GM12873 (cell line): Measurements from ENCODE around the gene ZRANB2.

Experiments used
- TF ChIP-seq, protein P1 (sequence below): IDR thresholded peaks from 2 replicates; pipeline ENCODE4 v1.5.1; 2012; ENCODE audit warnings: low read depth, mild to moderate bottlenecking, moderate library complexity, low read length, control low read depth; ENCODE audit not compliant: insufficient read depth; ENCODE audit errors: missing control alignments

ZRANB2 gene

DNA sequence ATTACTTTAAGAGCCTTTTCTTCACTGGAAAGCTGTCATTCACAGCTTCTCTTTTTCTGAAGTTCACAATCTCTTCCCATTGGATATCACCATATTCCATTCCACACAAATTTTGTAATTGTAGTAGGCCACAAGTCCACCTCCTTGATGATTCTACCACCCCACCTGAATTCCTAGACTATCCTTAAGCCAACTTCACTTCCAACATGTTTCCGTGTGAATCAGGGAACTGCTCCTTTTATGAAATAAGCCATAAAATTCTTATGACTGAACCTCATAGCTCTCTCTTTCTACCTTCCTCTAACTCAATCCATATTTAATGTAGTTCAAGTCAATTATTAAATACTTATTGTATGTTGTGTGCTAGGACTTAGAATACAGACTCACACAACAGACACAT, 16.6 kb upstream of the ZRANB2 start:
- TF ChIP-seq, protein P1, sequence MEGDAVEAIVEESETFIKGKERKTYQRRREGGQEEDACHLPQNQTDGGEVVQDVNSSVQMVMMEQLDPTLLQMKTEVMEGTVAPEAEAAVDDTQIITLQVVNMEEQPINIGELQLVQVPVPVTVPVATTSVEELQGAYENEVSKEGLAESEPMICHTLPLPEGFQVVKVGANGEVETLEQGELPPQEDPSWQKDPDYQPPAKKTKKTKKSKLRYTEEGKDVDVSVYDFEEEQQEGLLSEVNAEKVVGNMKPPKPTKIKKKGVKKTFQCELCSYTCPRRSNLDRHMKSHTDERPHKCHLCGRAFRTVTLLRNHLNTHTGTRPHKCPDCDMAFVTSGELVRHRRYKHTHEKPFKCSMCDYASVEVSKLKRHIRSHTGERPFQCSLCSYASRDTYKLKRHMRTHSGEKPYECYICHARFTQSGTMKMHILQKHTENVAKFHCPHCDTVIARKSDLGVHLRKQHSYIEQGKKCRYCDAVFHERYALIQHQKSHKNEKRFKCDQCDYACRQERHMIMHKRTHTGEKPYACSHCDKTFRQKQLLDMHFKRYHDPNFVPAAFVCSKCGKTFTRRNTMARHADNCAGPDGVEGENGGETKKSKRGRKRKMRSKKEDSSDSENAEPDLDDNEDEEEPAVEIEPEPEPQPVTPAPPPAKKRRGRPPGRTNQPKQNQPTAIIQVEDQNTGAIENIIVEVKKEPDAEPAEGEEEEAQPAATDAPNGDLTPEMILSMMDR, result no peak

DNA sequence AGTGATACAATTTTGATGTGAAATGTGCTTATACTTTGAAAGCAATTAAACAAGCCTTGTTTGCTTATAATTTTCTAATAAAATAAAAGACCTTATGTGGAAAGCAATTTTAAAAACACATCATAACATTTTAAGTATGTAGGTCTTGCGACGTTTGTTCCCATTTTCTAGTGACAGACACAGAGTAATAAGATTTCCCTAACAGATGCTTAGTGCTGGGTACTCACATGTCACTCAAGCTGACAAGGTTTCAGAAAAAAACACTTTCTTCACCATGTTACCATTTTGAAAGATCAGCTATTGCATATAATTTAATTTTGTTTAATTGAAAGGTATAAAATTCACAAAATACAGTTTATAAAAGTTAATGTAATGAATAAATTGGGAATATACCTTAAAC, 14.1 kb upstream of the ZRANB2 start:
- TF ChIP-seq, protein P1, result no peak

DNA sequence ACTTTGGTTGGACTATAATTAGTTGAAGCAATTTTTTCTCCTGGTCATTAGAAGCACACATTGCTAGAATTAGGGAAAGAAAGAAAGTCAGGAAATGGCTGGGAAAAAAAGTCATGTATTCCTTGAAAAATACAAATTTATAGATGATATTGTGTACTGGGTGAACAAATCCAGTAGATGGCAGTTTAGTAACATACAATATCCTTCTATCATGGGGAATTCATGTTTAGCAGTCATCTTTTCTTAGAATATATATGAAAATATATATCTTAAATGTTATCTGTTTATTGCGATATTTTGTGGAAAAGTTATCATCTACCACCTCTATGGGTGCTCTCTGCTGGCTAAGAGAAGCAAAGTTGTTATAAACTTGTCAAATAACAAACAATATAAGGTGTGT, 13.1 kb upstream of the ZRANB2 start:
- TF ChIP-seq, protein P1, result peak; percentile 17

DNA sequence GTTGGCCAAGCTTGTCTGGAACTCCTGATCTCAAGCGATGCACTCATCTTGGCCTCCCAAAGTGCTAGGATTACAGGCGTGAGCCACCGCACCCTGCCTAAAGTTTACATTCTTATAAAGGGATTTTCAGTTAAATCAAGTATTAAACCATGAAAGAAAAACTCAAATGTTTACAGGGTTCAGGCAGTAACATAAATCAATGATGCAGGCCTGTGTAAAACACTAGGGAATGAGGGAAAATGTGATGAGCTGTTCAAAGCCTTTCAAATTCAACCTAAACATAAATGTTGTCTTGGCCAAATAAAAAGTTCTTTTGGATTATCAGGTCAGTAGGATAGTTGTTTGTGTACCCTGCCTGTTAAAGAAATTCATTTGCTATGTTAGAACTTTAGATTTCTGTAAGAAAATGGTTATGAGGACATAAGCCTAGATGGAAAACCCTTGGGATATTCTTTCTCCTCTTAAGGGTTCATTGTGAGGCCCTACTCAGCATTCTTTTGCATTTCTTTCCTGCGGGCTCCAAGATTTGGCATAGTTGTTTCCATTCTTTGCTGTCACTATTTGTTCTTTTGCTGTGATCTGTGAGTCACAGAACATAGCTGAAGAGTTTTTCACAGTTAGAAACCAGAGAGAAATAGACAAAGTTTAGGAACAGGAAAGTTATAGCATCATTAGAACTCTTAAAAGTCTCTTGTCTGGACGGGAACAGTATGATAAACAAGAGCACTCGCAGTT, 8.9 kb upstream of the ZRANB2 start:
- TF ChIP-seq, protein P1, result no peak

DNA sequence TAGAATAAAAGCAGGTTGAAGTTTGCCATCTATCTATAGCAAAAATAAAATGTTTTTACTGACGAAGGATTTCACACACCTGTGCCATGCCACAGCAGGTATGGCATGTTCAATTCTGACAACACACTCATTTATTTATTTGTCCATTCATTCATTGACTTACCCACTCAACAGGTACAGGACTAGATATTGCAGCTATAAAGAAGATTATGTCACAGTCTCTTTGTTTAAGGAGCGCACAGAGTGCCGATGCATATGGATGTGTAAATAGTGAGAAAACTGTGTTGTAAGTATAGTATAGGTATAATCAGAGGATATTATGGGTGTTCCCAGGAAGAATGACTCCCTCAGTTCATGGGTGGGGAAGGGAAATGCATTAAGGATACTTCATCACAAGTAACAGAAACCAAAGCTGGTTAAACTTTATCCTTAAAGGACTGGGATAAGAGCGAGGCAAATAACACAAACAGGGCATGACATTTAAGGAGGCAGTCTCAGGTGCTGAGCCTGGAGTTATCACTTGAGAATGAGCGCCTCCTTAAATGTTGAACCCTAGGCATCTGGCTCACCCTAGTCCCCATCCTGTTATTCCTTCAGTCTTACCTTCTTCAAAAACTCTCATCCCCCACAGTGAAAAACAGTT, 7.9 kb upstream of the ZRANB2 start:
- TF ChIP-seq, protein P1, result no peak

DNA sequence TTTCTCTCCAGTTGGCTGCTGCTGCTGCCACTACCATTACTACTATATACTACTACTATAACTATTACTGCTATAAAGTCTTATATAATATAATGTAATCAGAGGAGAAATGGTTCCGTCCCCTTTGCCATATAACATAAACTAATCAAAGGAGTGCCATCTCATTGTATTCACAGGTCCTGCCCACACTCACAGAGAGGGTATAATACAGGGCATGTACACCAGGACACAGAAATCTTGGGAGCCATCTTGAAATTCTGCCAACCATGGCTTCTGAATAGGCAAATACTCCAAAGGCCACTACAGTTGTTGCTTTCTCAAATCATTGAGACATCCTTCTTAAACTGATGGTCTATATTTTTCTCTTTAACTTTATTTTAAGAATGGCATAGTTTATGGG, 6.9 kb upstream of the ZRANB2 start:
- TF ChIP-seq, protein P1, result no peak

DNA sequence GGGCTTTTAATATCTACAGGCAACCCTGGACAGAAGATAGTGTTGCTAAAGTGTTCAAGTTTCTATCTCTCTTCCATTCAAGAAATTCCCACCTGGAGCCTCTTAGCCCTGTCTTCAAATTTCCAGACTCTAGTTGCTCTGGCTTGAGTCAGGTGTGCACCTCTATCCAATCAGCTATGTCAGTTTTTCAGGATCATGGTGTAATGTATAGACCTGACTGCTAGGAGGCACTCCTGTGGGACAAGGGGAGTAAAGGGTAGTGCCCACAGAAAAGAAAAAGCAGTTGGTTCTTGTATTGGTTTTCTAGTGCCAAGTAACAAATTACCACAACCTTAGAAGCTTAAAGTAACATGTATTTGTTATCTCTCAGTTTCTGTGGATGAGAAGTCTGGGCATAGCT, 6.2 kb upstream of the ZRANB2 start:
- TF ChIP-seq, protein P1, result peak; percentile 12
